Transverse colon (tissue), 4 donors: Measurements from ENCODE around the gene SYNE1. TPM values are rescaled to one million over a fixed set of nuclear protein-coding genes. Genes with fewer than 3 reads are reported as not detected.

Experiments
- DNase-seq: peaks from one replicate; pipeline ENCODE4 v3.0.0-alpha.2; 2019
- H3K27ac ChIP-seq, 4 donors: fragments of 200-600 bp; sonication (generic); 2 replicates each; pipeline ENCODE4 v1.5.1; 2016 to 2018; ENCODE audit warnings: inconsistent platforms in 4 of 4
- H3K27me3 ChIP-seq: fragments of 200-600 bp; sonication (generic); 2 replicates; pipeline ENCODE4 v1.5.1; 2017; ENCODE audit warnings: inconsistent platforms
- H3K36me3 ChIP-seq, 4 donors: fragments of 200-600 bp; sonication (generic); 2 replicates each; pipeline ENCODE4 v1.5.1; 2017 to 2019; ENCODE audit warnings: inconsistent platforms in 4 of 4
- H3K4me1 ChIP-seq, 4 donors: fragments of 200-600 bp; sonication (generic); 2 replicates each; pipeline ENCODE4 v1.5.1; 2017 to 2020; ENCODE audit warnings: inconsistent platforms in 4 of 4
- H3K4me3 ChIP-seq, 4 donors: fragments of 200-600 bp; sonication (generic); 1 replicate in 1 of 4; 2 replicates in 3 of 4; pipeline versions ENCODE4 v1.5.1 to v1.6.1; 2017 to 2019; ENCODE audit warnings: inconsistent platforms in 4 of 4
- H3K9me3 ChIP-seq, 2 donors: fragments of 200-600 bp; sonication (generic); 2 replicates each; pipeline ENCODE4 v1.5.1; 2017 to 2019; ENCODE audit warnings: inconsistent platforms in 2 of 2
- CTCF ChIP-seq, 5 experiments: fragments of 200-600 bp in 3 of 5; fragments of 450-650 bp in 2 of 5; sonication (generic) in 3 of 5; IDR thresholded peaks; 1 replicate in 2 of 5; 2 replicates in 3 of 5; pipeline ENCODE4 v1.5.1; 2016 to 2017; ENCODE audit warnings: antibody characterized with exemption in 5 of 5, inconsistent platforms in 3 of 5, mild to moderate bottlenecking in 2 of 5, moderate library complexity in 1 of 5
- EP300 ChIP-seq: sonication (generic); formaldehyde crosslinking; IDR thresholded peaks from one replicate; pipeline ENCODE4 v1.6.1; 2017; ENCODE audit warnings: antibody characterized with exemption, low read depth
- POLR2A ChIP-seq: fragments of 450-650 bp; IDR thresholded peaks from one replicate; pipeline ENCODE4 v1.6.1; 2016; ENCODE audit warnings: antibody characterized with exemption, mild to moderate bottlenecking, moderate library complexity
- POLR2AphosphoS5 ChIP-seq, 3 donors: sonication (generic); formaldehyde crosslinking; IDR thresholded peaks; one replicate each; pipeline ENCODE4 v1.6.1; 2016; ENCODE audit warnings: antibody characterized with exemption in 3 of 3
- WGBS, 2 donors: methylation state at CpG; one replicate each; pipeline ENCODE4 v1.1.5; 2018; ENCODE audit warnings: low coverage in 1 of 2; 5-methylcytosine and 5-hydroxymethylcytosine counted together
- in situ Hi-C, 4 donors: fragments of 200-750 bp; cut with MboI; loops; one replicate each; pipeline versions ENCODE4 v1.15.0 to v1.15.1; 2017; ENCODE audit warnings: low sequenced_read_pairs in 3 of 4, low pct_ligation_motif_present in 1 of 4, low pct_unique_long_range_greater_than_20kb in 1 of 4
- intact Hi-C: fragments of 100-400 bp; cut with DNase I; formaldehyde crosslinking; loops from one replicate; pipeline ENCODE4 v1.15.1; 2023; ENCODE audit warnings: low total_unique reads
- total RNA-seq, 4 donors: library from RNA; depleted of rRNA; stranded (reverse); fragments of >200 nt; gene quantifications; one replicate each; pipeline ENCODE4 v1.1.0, GENCODE V29; 2016

The SYNE1 gene
- total RNA-seq, 4 donors from 2014 or later: 31.4 to 87.2 (median 59.7) TPM

DNA sequence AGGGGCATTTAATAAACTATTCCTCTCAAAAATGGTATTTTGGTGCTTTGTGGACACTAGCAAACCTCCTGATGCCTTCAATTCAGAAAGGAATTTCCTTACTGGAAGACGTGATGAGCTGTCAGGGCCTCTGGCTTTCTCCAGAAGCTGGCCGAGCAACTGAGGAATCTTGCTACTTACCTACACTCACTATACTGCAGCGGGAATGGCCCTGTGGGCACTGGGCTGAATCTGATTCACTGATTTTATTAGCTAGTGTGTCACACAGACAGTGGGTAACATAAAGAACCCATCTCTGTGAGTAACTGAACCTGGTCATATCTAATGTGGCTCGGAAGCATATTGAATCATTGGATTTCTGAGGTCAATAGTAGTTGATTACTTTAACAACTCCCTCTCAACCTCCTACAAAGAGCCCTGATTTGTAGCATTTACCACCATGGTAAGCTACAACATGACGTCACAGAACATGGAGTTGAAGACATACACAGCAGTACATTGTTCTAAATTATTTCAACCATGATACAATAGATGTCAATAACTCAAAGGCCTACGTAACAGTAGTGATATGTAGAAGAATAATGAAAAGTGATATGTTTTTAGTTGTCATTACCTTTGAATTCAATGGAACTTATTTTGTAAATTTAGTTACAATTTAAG lies 232.1 kb downstream of the SYNE1 start:
- intact Hi-C loops: no loop called here
- WGBS, 2 donors: 77 to 83% methylated on average over 2 to 6 of the region's 6 CpGs
- no peak for TF ChIP-seq POLR2A
- no peak for TF ChIP-seq POLR2AphosphoS5 (IDR thresholded peaks at IDR 0.05)
- no peak for TF ChIP-seq CTCF (IDR thresholded peaks at IDR 0.05)
- no peak for TF ChIP-seq EP300
- no peak for DNase-seq
- no peaks in the 10 kb centered on the region for H3K36me3 ChIP-seq
- in situ Hi-C loops: no loop called here
- H3K27me3 ChIP-seq: no peaks in the 10 kb centered on the region
- no peaks in the 10 kb centered on the region for H3K4me1 ChIP-seq
- H3K4me3 ChIP-seq: no peak overlapping the region
- no peaks in the 10 kb centered on the region for H3K9me3 ChIP-seq
- H3K27ac ChIP-seq: no peak overlapping the region

GRCh38 chr6:152404086-152404857 lies 232.9 kb downstream of the SYNE1 start:
- no peak for DNase-seq
- intact Hi-C loops (no loop called here), in situ Hi-C loops (no loop called here)
- H3K27me3 ChIP-seq: no peaks in the 10 kb centered on the region
- WGBS, 2 donors: 69 to 74% methylated on average over 6 of the region's 6 CpGs
- H3K27ac ChIP-seq: no peak overlapping the region
- H3K9me3 ChIP-seq: no peaks in the 10 kb centered on the region
- TF ChIP-seq POLR2A (no peak), EP300 (no peak), CTCF (IDR thresholded peaks at IDR 0.05) (no peak), POLR2AphosphoS5 (IDR thresholded peaks at IDR 0.05) (no peak)
- no peaks in the 10 kb centered on the region for H3K36me3 ChIP-seq
- no peak overlapping the region for H3K4me3 ChIP-seq
- H3K4me1 ChIP-seq: peaks cover 0 to 3% (median 0%) of the 10 kb centered on the region in 4 donors

GRCh38 chr6:152402791-152403190 lies 234.4 kb downstream of the SYNE1 start:
- no peaks in the 10 kb centered on the region for H3K36me3 ChIP-seq
- 64 to 67% methylated on average over 1 to 2 of the region's 2 CpGs for WGBS, 2 donors
- intact Hi-C loops: no loop called here
- no peak overlapping the region for H3K27ac ChIP-seq
- peaks cover 0 to 3% (median 0%) of the 10 kb centered on the region in 4 donors for H3K4me1 ChIP-seq
- DNase-seq: no peak
- no peak for TF ChIP-seq EP300
- no peak for TF ChIP-seq POLR2A
- TF ChIP-seq POLR2AphosphoS5 (IDR thresholded peaks at IDR 0.05): no peak
- TF ChIP-seq CTCF (IDR thresholded peaks at IDR 0.05): no peak
- no peaks in the 10 kb centered on the region for H3K9me3 ChIP-seq
- H3K4me3 ChIP-seq: no peak overlapping the region
- in situ Hi-C loops: no loop called here
- H3K27me3 ChIP-seq: no peaks in the 10 kb centered on the region

- intact Hi-C loops: no loop called here
- no peak overlapping the region for H3K27ac ChIP-seq
- no peaks in the 10 kb centered on the region for H3K9me3 ChIP-seq
- H3K36me3 ChIP-seq: no peaks in the 10 kb centered on the region
- DNase-seq: no peak
- no peak for TF ChIP-seq POLR2A
- TF ChIP-seq POLR2AphosphoS5 (IDR thresholded peaks at IDR 0.05): no peak
- no peak for TF ChIP-seq EP300
- TF ChIP-seq CTCF (IDR thresholded peaks at IDR 0.05): no peak
- H3K27me3 ChIP-seq: no peaks in the 10 kb centered on the region
- WGBS, 2 donors: 65 to 88% methylated on average over 3 of the region's 3 CpGs
- peaks cover 0 to 3% (median 0%) of the 10 kb centered on the region in 4 donors for H3K4me1 ChIP-seq
- no peak overlapping the region for H3K4me3 ChIP-seq
- in situ Hi-C loops: no loop called here
Measured at GRCh38 chr6:152401978-152402377, 235.2 kb downstream of the SYNE1 start.
